Measurements from ENCODE around the gene CYP19A1. TPM values are rescaled to one million over a fixed set of nuclear protein-coding genes. Genes with fewer than 3 reads are reported as not detected.

Gene CYP19A1
- total and polyA plus RNA-seq, 9 of the 15 experiments (the other 6 are each of a cell fraction or from before 2014, with no cell fraction given), result 0.16 to 0.63 (median 0.47) TPM; not detected in 3

- TF ChIP-seq CTCFL (IDR thresholded peaks at IDR 0.05; ENCODE audit: borderline replicate concordance, insufficient read depth, low read depth, low read length, poor library complexity, severe bottlenecking), result peak; percentile 37
- TF ChIP-seq ZNF449 (CRISPR knock-in tag; IDR thresholded peaks at IDR 0.05), result no peak
Measured at GRCh38 chr15:51192521-51193280, 145.7 kb downstream of the CYP19A1 start (continued).

- Histone ChIP-seq H3K27me3 (ENCODE audit: control insufficient read depth in 2 of 2, insufficient read depth in 2 of 2, low read length in 2 of 2) (peaks cover 17 to 26% of the 10 kb centered on the region in 2 experiments; a peak in 4 of 5 replicates), H3K9me1 (ENCODE audit: control insufficient read depth, insufficient read depth, low read length) (no peaks in the 10 kb centered on the region), H3K9ac (ENCODE audit: insufficient read depth in 1 of 2, low read depth in 2 of 2, low read length in 2 of 2) (no peak overlapping the region), H3K27ac (ENCODE audit: extremely low read depth, low read depth, low read length) (no peak overlapping the region), H3K36me3 (ENCODE audit: control insufficient read depth, insufficient read depth, low read length) (no peaks in the 10 kb centered on the region), H2AFZ (ENCODE audit: low read depth, low read length) (no peak overlapping the region), H3K9me3 (replicated peaks; ENCODE audit: control insufficient read depth, insufficient read depth, low read depth, low read length) (no peaks in the 10 kb centered on the region), H3K4me3 (no peak overlapping the region), H4K20me1 (replicated peaks; ENCODE audit: control insufficient read depth, insufficient read depth, low read length) (peaks cover 11% of the 10 kb centered on the region; the same call in 1 of the 2 replicates), H3K4me1 (replicated peaks in 1 of 2; ENCODE audit: control insufficient read depth in 2 of 2, insufficient read depth in 2 of 2, low read length in 2 of 2) (no peaks in the 10 kb centered on the region), H3K4me2 (ENCODE audit: insufficient read depth, low read length) (no peak overlapping the region), H3K79me2 (ENCODE audit: control insufficient read depth, insufficient read depth, low read length) (no peaks in the 10 kb centered on the region)
- in situ Hi-C loops (cut with MboI), result no loop called here
- FAIRE-seq, result no peak
- WGBS (ENCODE audit: insufficient coverage, low coverage, missing lambda C conversion rate), result 57% methylated on average over 5 of the region's 9 CpGs
- BruUV-seq (replicated peaks), result no TSS peak
- no peak for DNase-seq (ENCODE audit: extremely low read depth in 1 of 4, low spot score in 3 of 4)
- CTCF ChIA-PET (ENCODE audit: low intra/inter-chr PET ratio), result interaction anchor here (1.2 to 2.9 kb wide), 2 partner anchors 28 to 59 kb away, joined by 6 to 14 read pairs; no protein-coding TSS in a partner anchor
- intact Hi-C loops (cut with micrococcal nuclease), result loop anchor here (1.0 kb wide), 2 partner anchors 28 to 58 kb away; no protein-coding TSS in a partner anchor
- no peak for ATAC-seq
- POLR2A ChIA-PET, result no interaction called here
- TF ChIP-seq RUNX1 (IDR thresholded peaks at IDR 0.05; ENCODE audit: low read depth) (no peak), FOXP4 (CRISPR knock-in tag; IDR thresholded peaks at IDR 0.05; ENCODE audit: borderline replicate concordance) (no peak), NFIC (IDR thresholded peaks at IDR 0.05) (no peak), ZNF512 (tag; IDR thresholded peaks at IDR 0.05) (0 out of 2 replicates have a peak, but pooled peaks have one; percentile 2), MYNN (IDR thresholded peaks at IDR 0.05) (no peak), MYNN (CRISPR knock-in tag; IDR thresholded peaks at IDR 0.05) (no peak), XRCC5 (IDR thresholded peaks at IDR 0.05; ENCODE audit: low read depth, low read length) (0 out of 2 replicates have a peak, but pooled peaks have one; percentile 29), ZNF184 (CRISPR knock-in tag; IDR thresholded peaks at IDR 0.05) (no peak), RFX5 (IDR thresholded peaks at IDR 0.05; ENCODE audit: low read depth, low read length) (no peak), ZNF165 (CRISPR knock-in tag; IDR thresholded peaks at IDR 0.05; ENCODE audit: borderline replicate concordance) (no peak)
Measured at GRCh38 chr15:51191766-51192165, 146.6 kb downstream of the CYP19A1 start.

All from K562 (cell line).